CD4-positive, alpha-beta memory T cell (primary cell): ENCODE measurements around the gene DGKE. TPM values are rescaled to one million over a fixed set of nuclear protein-coding genes. Genes with fewer than 3 reads are reported as not detected.

Source experiments
- CTCF ChIA-PET: fragments of 350-600 bp; sonication (Branson Sonifier 250); formaldehyde crosslinking; loops from one replicate; lab custom pipeline; 2021; ENCODE audit warnings: inconsistent platforms; ENCODE audit not compliant: partially characterized antibody; lab: Charles Lee
- POLR2A ChIA-PET: fragments of 350-600 bp; sonication (Branson Sonifier 250); formaldehyde crosslinking; loops from one replicate; lab custom pipeline; 2021; ENCODE audit not compliant: partially characterized antibody; lab: Charles Lee
- DNase-seq, 5 donors: peaks; one replicate each; pipeline versions ENCODE4 v3.0.0 to v3.0.0-alpha.2; 2020 to 2022; ENCODE audit warnings: mixed read lengths in 1 of 5
- H3K27ac ChIP-seq: one replicate; pipeline ENCODE4 v1.7.0; 2013; ENCODE audit warnings: low read depth, low read length
- H3K27me3 ChIP-seq: 2 replicates; pipeline ENCODE4 v1.7.0; 2013; ENCODE audit warnings: mild to moderate bottlenecking, low read length, moderate library complexity; ENCODE audit not compliant: insufficient read depth
- H3K36me3 ChIP-seq: 2 replicates; pipeline ENCODE4 v1.7.0; 2013; ENCODE audit warnings: mild to moderate bottlenecking, low read length, moderate library complexity; ENCODE audit not compliant: insufficient read depth
- H3K4me1 ChIP-seq: 2 replicates; pipeline ENCODE4 v1.7.0; 2013; ENCODE audit warnings: mild to moderate bottlenecking, low read length, moderate library complexity; ENCODE audit not compliant: insufficient read depth
- H3K4me3 ChIP-seq, 2 donors: one replicate each; pipeline ENCODE4 v1.7.0; 2013; ENCODE audit warnings: low read length in 2 of 2, mild to moderate bottlenecking in 1 of 2
- H3K9me3 ChIP-seq, 2 donors: one replicate each; pipeline ENCODE4 v1.7.0; 2013; ENCODE audit warnings: low read length in 2 of 2, control low read depth in 1 of 2; ENCODE audit not compliant: control insufficient read depth in 1 of 2
- H3K27ac Mint-ChIP-seq, 7 donors: one replicate each; pipeline ENCODE4 v1.8.0; 2020 to 2021; ENCODE audit warnings: mixed read lengths in 7 of 7, mild to moderate bottlenecking in 6 of 7, inconsistent platforms in 3 of 7, moderate library complexity in 3 of 7
- H3K27me3 Mint-ChIP-seq, 2 donors: one replicate each; pipeline ENCODE4 v1.8.0; 2020 to 2021; ENCODE audit warnings: mixed read lengths in 2 of 2
- H3K36me3 Mint-ChIP-seq, 2 donors: one replicate each; pipeline ENCODE4 v1.8.0; 2020 to 2021; ENCODE audit warnings: mixed read lengths in 2 of 2, inconsistent platforms in 1 of 2, mild to moderate bottlenecking in 1 of 2
- H3K4me1 Mint-ChIP-seq, 4 donors: one replicate each; pipeline ENCODE4 v1.8.0; 2020 to 2021; ENCODE audit warnings: mixed read lengths in 4 of 4, mild to moderate bottlenecking in 1 of 4
- H3K4me3 Mint-ChIP-seq, 8 donors: one replicate each; pipeline ENCODE4 v1.8.0; 2020 to 2021; ENCODE audit warnings: mixed read lengths in 8 of 8, mild to moderate bottlenecking in 7 of 8, moderate library complexity in 6 of 8, inconsistent platforms in 3 of 8
- H3K9me3 Mint-ChIP-seq, 8 donors: one replicate each; pipeline ENCODE4 v1.8.0; 2020 to 2021; ENCODE audit warnings: mixed read lengths in 8 of 8, mild to moderate bottlenecking in 5 of 8, inconsistent platforms in 3 of 8, moderate library complexity in 1 of 8
- intact Hi-C: fragments of 100-400 bp; cut with micrococcal nuclease; formaldehyde crosslinking; loops from one replicate; pipeline ENCODE4 v1.15.1; 2023
- polyA plus RNA-seq, 2 donors: library from polyadenylated mRNA; unstranded; fragments of 300-500 nt; fragmentation: Illumina TruSeq; gene quantifications; one replicate each; pipeline ENCODE4 v1.2.3, GENCODE V29; 2021
- total RNA-seq, 2 experiments: library from RNA; stranded (reverse); gene quantifications; one replicate each; pipeline ENCODE4 v1.2.3, GENCODE V29; 2021

DGKE gene
- total and polyA plus RNA-seq, 4 experiments from 2014 or later = 4.3 to 37.7 (median 21.9) TPM

GRCh38 chr17:56887105-56887504, 53.2 kb downstream of the DGKE start:
- H3K4me1 Mint-ChIP-seq = peaks cover 0 to 2% (median under 1%) of the 10 kb centered on the region in 4 donors
- H3K36me3 ChIP-seq = peaks cover 21% of the 10 kb centered on the region
- no peaks in the 10 kb centered on the region for H3K27me3 ChIP-seq
- H3K9me3 ChIP-seq = peaks cover 0 to 5% of the 10 kb centered on the region in 2 donors
- H3K27ac ChIP-seq = no peak overlapping the region
- H3K4me3 Mint-ChIP-seq = no peak overlapping the region
- CTCF ChIA-PET = interaction anchor here (1.4 kb wide), 1 partner anchor 67 kb away, joined by 5 read pairs; no protein-coding TSS in a partner anchor
- no peak overlapping the region for H3K4me3 ChIP-seq
- no peaks in the 10 kb centered on the region for H3K4me1 ChIP-seq
- no peak for DNase-seq
- POLR2A ChIA-PET = interaction anchor here (1.1 kb wide), 1 partner anchor 27 kb away, joined by 3 read pairs; the partner anchor contains the start of gene TRIM25
- peaks cover 0 to 25% (median 10%) of the 10 kb centered on the region in 8 donors for H3K9me3 Mint-ChIP-seq
- no peaks in the 10 kb centered on the region for H3K27me3 Mint-ChIP-seq
- H3K27ac Mint-ChIP-seq = peak overlapping the region in 2 of 7 donors; percentile 0 to 22
- intact Hi-C loops = no loop called here
- peaks cover 54% of the 10 kb centered on the region in 2 donors for H3K36me3 Mint-ChIP-seq

- Mint-ChIP-seq H3K4me1 (peaks cover 0 to 4% (median under 1%) of the 10 kb centered on the region in 4 donors), H3K27ac (no peak overlapping the region), H3K36me3 (peaks cover 61% of the 10 kb centered on the region in 2 donors), H3K27me3 (no peaks in the 10 kb centered on the region), H3K4me3 (no peak overlapping the region), H3K9me3 (peaks cover 0 to 25% (median 10%) of the 10 kb centered on the region in 8 donors)
- Histone ChIP-seq H3K27ac (no peak overlapping the region), H3K4me3 (no peak overlapping the region), H3K27me3 (no peaks in the 10 kb centered on the region), H3K36me3 (peaks cover 28% of the 10 kb centered on the region), H3K9me3 (peaks cover 0 to 5% of the 10 kb centered on the region in 2 donors), H3K4me1 (no peaks in the 10 kb centered on the region)
- ChIA-PET CTCF (interaction anchor here (1.0 to 1.2 kb wide), 2 partner anchors 8 to 13 kb away, joined by 3 read pairs; no protein-coding TSS in a partner anchor), POLR2A (no interaction called here)
- intact Hi-C loops = no loop called here
- DNase-seq = no peak
Measured at GRCh38 chr17:56887552-56888467, 53.9 kb downstream of the DGKE start.

GRCh38 chr17:56890390-56890789, 56.4 kb downstream of the DGKE start:
- DNase-seq = no peak
- Histone ChIP-seq H3K27ac (no peak overlapping the region), H3K36me3 (peaks cover 50% of the 10 kb centered on the region), H3K4me3 (no peak overlapping the region), H3K9me3 (peaks cover 0 to 5% of the 10 kb centered on the region in 2 donors), H3K4me1 (no peaks in the 10 kb centered on the region), H3K27me3 (no peaks in the 10 kb centered on the region)
- Mint-ChIP-seq H3K4me1 (peaks cover 0 to 4% (median under 1%) of the 10 kb centered on the region in 4 donors), H3K4me3 (no peak overlapping the region), H3K9me3 (peaks cover 0 to 25% (median 10%) of the 10 kb centered on the region in 8 donors), H3K36me3 (peaks cover 81 to 83% of the 10 kb centered on the region in 2 donors), H3K27ac (no peak overlapping the region), H3K27me3 (no peaks in the 10 kb centered on the region)
- intact Hi-C loops = no loop called here
- ChIA-PET POLR2A (interaction anchor here (1.1 to 2.0 kb wide), 2 partner anchors 23 to 56 kb away, joined by 3 to 5 read pairs; partner anchors contain the start of gene TRIM25), CTCF (interaction anchor here (1.1 to 7.1 kb wide), 5 partner anchors 11 to 50 kb away, joined by 3 to 53 read pairs (median 10); partner anchors contain the start of gene TRIM25)

- intact Hi-C loops = loop anchor here (1.0 kb wide), 1 partner anchor 49 kb away; no protein-coding TSS in a partner anchor
- Histone ChIP-seq H3K4me1 (no peaks in the 10 kb centered on the region), H3K4me3 (no peak overlapping the region), H3K27me3 (no peaks in the 10 kb centered on the region), H3K36me3 (peaks cover 57% of the 10 kb centered on the region), H3K27ac (no peak overlapping the region), H3K9me3 (peaks cover 0 to 5% of the 10 kb centered on the region in 2 donors)
- Mint-ChIP-seq H3K4me1 (peaks cover 0 to 4% (median under 1%) of the 10 kb centered on the region in 4 donors), H3K9me3 (peaks cover 0 to 25% (median 10%) of the 10 kb centered on the region in 8 donors), H3K27me3 (no peaks in the 10 kb centered on the region), H3K4me3 (no peak overlapping the region), H3K27ac (peak overlapping the region in 1 of 7 donors; percentile 41), H3K36me3 (peaks cover 87 to 90% of the 10 kb centered on the region in 2 donors)
- CTCF ChIA-PET = interaction anchor here (0.6 to 7.1 kb wide), 6 partner anchors 12 to 1323 kb away, joined by 3 to 53 read pairs (median 8); partner anchors contain the start of gene TRIM25
- POLR2A ChIA-PET = interaction anchor here (1.1 to 2.0 kb wide), 2 partner anchors 23 to 57 kb away, joined by 3 to 5 read pairs; partner anchors contain the start of gene TRIM25
- no peak for DNase-seq
Measured at GRCh38 chr17:56890906-56891674, 57.1 kb downstream of the DGKE start.

GRCh38 chr17:56891751-56892150, 57.8 kb downstream of the DGKE start:
- H3K4me3 ChIP-seq = no peak overlapping the region
- peak overlapping the region in 1 of 7 donors; percentile 41 for H3K27ac Mint-ChIP-seq
- peaks cover 82 to 89% of the 10 kb centered on the region in 2 donors for H3K36me3 Mint-ChIP-seq
- no peaks in the 10 kb centered on the region for H3K27me3 Mint-ChIP-seq
- intact Hi-C loops = loop anchor here (1.0 kb wide), 1 partner anchor 49 kb away; no protein-coding TSS in a partner anchor
- peaks cover 0 to 3% (median 0%) of the 10 kb centered on the region in 4 donors for H3K4me1 Mint-ChIP-seq
- H3K27ac ChIP-seq = no peak overlapping the region
- H3K36me3 ChIP-seq = peaks cover 59% of the 10 kb centered on the region
- CTCF ChIA-PET = interaction anchor here (1.4 to 7.1 kb wide), 3 partner anchors 18 to 54 kb away, joined by 3 to 53 read pairs (median 10); no protein-coding TSS in a partner anchor
- no peaks in the 10 kb centered on the region for H3K4me1 ChIP-seq
- no peak overlapping the region for H3K4me3 Mint-ChIP-seq
- H3K9me3 Mint-ChIP-seq = peaks cover 0 to 25% (median 10%) of the 10 kb centered on the region in 8 donors
- POLR2A ChIA-PET = interaction anchor here (1.1 to 2.0 kb wide), 2 partner anchors 22 to 57 kb away, joined by 3 to 5 read pairs; partner anchors contain the start of gene TRIM25
- no peaks in the 10 kb centered on the region for H3K27me3 ChIP-seq
- DNase-seq = peak; percentile 20 to 44 (median 33)
- H3K9me3 ChIP-seq = peaks cover 0 to 5% of the 10 kb centered on the region in 2 donors

- Mint-ChIP-seq H3K4me1 (peaks cover 0 to 3% (median 0%) of the 10 kb centered on the region in 4 donors), H3K36me3 (peaks cover 76 to 88% of the 10 kb centered on the region in 2 donors), H3K4me3 (no peak overlapping the region), H3K27ac (peak overlapping the region in 1 of 7 donors; percentile 13), H3K27me3 (no peaks in the 10 kb centered on the region), H3K9me3 (peaks cover 0 to 22% (median 7%) of the 10 kb centered on the region in 8 donors)
- H3K27me3 ChIP-seq = no peaks in the 10 kb centered on the region
- H3K9me3 ChIP-seq = peaks cover 0 to 5% of the 10 kb centered on the region in 2 donors
- POLR2A ChIA-PET = no interaction called here
- H3K36me3 ChIP-seq = peaks cover 65% of the 10 kb centered on the region
- DNase-seq = no peak
- no peak overlapping the region for H3K27ac ChIP-seq
- H3K4me3 ChIP-seq = no peak overlapping the region
- no peaks in the 10 kb centered on the region for H3K4me1 ChIP-seq
- intact Hi-C loops = no loop called here
- CTCF ChIA-PET = interaction anchor here (1.4 to 7.1 kb wide), 2 partner anchors 48 to 54 kb away, joined by 3 to 53 read pairs; no protein-coding TSS in a partner anchor
Measured at GRCh38 chr17:56892333-56892732, 58.4 kb downstream of the DGKE start.
